ENCODE measurements around the gene STAB1.

Gene STAB1

GRCh38 chr3:52484680-52485461 is 10.3 kb upstream of the STAB1 start:
- no peak for DNase-seq

DNA sequence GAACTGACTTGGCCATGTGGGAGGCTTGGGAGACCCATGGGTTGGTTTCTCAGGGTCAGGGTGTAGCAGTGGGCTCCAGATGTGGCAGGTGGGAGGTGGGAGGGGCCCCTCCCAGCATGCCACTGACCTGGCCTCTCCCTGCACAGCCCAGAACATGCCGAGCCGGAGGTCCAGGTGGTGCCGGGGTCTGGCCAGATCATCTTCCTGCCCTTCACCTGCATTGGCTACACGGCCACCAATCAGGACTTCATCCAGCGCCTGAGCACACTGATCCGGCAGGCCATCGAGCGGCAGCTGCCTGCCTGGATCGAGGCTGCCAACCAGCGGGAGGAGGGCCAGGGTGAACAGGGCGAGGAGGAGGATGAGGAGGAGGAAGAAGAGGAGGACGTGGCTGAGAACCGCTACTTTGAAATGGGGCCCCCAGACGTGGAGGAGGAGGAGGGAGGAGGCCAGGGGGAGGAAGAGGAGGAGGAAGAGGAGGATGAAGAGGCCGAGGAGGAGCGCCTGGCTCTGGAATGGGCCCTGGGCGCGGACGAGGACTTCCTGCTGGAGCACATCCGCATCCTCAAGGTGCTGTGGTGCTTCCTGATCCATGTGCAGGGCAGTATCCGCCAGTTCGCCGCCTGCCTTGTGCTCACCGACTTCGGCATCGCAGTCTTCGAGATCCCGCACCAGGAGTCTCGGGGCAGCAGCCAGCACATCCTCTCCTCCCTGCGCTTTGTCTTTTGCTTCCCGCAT is 7.9 kb upstream of the STAB1 start:
- no peak for DNase-seq

DNA sequence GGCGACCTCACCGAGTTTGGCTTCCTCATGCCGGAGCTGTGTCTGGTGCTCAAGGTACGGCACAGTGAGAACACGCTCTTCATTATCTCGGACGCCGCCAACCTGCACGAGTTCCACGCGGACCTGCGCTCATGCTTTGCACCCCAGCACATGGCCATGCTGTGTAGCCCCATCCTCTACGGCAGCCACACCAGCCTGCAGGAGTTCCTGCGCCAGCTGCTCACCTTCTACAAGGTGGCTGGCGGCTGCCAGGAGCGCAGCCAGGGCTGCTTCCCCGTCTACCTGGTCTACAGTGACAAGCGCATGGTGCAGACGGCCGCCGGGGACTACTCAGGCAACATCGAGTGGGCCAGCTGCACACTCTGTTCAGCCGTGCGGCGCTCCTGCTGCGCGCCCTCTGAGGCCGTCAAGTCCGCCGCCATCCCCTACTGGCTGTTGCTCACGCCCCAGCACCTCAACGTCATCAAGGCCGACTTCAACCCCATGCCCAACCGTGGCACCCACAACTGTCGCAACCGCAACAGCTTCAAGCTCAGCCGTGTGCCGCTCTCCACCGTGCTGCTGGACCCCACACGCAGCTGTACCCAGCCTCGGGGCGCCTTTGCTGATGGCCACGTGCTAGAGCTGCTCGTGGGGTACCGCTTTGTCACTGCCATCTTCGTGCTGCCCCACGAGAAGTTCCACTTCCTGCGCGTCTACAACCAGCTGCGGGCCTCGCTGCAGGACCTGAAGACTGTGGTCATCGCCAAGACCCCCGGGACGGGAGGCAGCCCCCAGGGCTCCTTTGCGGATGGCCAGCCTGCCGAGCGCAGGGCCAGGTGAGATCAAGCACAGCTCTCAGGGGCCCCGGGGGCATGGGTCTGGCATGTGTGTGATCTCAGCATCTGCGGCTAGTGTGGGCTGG is 7.1 kb upstream of the STAB1 start:
- DNase-seq = no peak

DNA sequence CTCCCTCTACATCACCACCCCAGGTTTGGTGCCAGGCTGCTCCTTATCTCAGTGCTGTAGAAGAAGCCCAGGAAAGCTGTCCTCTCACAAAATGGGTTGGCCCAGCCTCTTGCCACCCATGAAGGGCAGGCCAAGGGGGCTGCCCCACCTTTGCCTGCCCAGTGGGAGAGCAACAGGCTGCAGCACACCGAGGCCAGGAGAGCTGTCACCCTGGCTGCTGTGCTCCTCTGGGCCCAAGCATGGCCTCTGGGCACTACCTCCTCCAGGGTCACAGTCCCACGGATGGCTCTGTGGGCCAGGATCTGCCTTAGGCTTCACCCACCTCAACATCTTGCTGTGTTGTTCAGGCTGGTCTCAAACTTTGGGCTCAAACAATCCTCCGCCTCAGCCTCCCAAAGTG is 6.4 kb upstream of the STAB1 start:
- no peak for DNase-seq

DNA sequence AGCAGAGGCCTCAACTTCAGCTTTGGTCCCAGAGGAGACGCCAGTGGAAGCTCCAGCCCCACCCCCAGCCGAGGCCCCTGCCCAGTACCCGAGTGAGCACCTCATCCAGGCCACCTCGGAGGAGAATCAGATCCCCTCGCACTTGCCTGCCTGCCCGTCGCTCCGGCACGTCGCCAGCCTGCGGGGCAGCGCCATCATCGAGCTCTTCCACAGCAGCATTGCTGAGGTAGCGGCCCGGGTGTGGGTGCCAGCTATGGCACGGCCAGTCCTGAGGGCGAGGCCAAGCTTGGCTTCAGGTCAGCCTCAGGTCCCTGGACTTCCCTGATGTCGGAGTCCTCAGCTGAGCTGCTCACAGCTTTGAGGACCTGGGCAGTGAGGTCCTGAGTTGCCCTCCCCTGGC is 5.7 kb upstream of the STAB1 start:
- DNase-seq = no peak

- no peak for DNase-seq
These were observed 4.9 kb upstream of the STAB1 start for GRCh38 chr3:52490035-52490938.

DNA sequence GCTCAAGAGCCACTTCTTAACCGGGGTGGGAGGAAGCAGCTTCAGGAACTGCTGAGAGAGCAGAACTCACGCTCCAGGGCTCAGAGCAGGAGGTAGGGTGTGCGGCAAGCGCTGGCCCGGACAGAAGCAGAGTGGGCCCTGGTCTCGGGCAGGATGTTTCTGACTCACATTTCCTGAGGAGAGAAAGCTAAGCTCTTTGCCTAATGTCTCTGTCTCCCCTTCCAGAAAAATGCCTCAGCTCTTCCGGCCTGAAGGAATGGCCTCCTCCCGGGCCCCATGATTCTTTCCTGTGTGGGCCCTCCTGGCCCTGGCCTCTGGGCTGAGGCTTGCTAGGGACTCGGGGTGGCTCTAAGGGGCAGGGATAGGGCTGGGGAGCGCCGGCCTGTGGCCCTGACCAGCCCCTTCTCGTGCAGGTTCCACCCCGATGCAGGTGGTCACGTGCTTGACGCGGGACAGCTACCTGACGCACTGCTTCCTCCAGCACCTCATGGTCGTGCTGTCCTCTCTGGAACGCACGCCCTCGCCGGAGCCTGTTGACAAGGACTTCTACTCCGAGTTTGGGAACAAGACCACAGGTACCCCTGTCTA is 4.1 kb upstream of the STAB1 start:
- DNase-seq = no peak

GRCh38 chr3:52492059-52492458 is 3.1 kb upstream of the STAB1 start:
- DNase-seq = no peak

DNA sequence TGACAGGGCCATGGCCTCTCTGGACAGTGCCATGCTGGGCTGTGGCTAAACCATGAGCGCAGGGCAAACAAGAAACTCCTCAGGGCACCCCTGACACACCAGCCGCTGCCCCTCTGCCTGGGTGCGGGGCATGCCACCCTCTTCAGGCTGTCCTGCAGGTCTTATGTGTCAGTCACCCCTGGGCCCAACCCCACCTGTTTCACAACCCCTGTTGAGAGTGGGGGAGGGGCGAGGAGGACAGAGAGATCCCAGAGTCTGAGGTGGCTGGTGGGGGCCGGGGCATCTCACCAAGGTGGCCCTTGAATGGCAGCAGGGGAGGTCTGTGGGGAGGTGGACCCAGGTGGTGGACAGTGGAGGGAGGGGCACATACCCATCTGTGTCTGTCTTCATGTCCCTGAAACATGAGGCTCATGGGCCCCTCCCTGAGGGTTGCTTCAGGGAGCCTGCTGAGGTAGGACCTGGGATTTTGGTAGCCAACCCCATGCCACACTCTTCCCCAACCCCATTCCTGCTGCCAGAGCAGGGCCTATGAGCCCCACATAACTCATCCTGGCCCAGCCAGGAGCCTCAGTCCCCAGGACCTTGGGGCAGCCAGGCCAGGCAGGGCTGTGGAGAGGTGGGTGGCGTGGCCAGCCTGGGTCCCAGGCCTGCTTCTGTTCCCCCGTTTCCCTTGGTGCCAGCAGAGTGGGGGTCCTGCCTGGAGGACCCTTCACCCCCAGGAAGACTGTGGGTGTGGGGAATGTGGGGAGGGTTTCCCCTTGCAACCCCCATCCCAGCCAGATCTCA is 1.7 kb upstream of the STAB1 start:
- no peak for DNase-seq

DNA sequence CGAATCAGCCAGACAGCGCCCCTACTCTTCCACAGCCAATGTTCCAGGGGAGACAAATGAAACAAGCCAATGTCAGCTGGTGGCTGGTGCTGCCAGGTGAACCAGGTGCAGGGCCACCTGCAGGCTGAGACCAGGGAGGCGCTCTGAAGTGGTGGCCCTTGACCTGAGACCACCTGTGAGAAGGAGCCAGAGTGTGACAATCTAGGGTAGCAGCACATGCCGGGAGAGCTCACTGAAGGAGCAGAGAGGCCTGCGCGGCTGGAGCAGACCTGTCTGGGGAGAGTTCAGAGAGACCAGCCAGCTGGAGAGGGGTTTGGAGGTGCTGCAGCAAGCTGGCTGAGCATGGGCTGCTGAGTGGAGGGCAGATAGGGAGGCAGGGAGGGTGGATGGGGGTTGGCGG is 693 bp upstream of the STAB1 start:
- DNase-seq = no peak

- DNase-seq = no peak
These were observed 852 bp downstream of the STAB1 start for GRCh38 chr3:52495777-52496602.

- no peak for DNase-seq
These were observed 3.3 kb downstream of the STAB1 start for GRCh38 chr3:52498137-52499054.

DNA sequence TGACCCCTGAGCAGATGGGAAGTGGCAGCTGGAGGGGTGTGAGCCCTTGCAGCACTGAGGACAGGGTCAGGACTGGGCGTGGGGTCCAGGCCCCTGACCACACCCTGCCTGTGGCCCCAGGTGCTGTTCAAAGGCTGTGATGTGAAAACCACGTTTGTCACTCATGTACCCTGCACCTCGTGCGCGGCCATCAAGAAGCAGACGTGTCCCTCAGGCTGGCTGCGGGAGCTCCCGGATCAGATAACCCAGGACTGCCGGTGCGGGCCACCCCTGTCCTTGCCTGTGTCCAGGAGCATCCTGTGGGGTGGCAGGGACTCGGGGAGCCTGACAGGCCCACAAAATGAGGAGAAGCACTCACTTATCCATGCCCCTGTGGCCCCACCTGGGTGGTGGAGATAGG is 5.9 kb downstream of the STAB1 start:
- DNase-seq = no peak

DNA sequence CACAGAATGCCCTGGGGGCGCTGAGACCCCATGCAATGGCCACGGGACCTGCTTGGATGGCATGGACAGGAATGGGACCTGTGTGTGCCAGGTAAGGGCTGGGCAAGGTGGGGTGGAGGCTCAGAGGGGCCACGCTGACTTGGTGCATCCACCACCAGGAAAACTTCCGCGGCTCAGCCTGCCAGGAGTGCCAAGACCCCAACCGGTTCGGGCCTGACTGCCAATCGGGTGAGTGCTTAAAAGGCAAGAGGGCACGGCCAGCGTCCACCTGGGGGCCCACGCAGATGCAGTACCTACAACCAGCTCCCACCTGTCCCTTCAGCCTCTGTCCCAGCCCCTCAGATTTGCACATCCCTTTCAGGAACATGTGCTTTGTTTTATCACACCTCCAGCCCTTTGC is 6.9 kb downstream of the STAB1 start:
- no peak for DNase-seq

- no peak for DNase-seq
These were observed 7.7 kb downstream of the STAB1 start for GRCh38 chr3:52502808-52503350.

GRCh38 chr3:52503788-52504424 is 8.8 kb downstream of the STAB1 start:
- no peak for DNase-seq

DNA sequence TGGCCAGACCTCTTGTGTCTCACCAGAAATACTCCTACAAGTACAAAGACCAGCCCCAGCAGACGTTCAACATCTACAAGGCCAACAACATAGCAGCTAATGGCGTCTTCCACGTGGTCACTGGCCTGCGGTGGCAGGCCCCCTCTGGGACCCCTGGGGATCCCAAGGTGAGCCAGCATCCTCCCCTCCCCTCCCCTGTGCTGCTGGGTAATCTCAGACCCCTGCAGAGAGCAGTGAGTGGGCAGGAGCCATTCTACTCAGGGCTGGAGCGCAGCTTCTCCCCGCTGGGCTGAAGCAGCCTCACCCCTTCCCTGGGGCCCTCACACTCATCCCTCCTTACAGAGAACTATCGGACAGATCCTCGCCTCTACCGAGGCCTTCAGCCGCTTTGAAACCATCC is 9.8 kb downstream of the STAB1 start:
- DNase-seq = no peak

DNA sequence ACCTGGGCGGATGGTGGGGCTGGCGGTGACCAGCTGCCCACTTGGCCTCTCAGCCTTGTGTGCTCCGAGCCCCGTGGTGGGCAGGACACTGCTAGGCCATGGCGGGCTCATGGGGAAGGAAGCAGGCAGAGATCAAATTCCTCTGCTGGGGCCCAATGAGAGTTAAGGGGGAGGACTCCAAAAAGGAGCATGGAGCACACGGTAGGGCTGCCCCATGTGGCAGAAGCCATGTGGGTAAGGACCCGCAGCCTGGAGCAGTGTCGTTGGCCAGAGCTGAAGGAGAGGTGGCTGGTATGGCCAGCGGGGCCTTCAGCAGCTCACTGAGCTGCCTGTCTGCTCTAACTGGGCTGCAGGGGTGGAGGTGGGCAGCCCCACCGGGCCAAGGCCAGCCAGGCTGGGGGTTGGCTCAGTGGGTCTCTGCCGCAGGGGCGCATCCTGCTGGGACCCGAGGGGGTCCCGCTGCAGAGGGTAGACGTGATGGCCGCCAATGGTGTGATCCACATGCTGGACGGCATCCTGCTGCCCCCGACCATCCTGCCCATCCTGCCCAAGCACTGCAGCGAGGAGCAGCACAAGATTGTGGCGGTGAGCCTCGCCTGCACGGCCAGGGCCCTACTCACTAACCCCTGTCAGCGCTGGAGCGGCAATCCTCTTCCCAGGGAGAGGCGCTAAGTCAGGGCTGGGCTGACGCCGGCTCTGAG is 11.3 kb downstream of the STAB1 start:
- DNase-seq = no peak

Data from SHP77 treated with DMSO at 0.1 percent for 48 hours (cell line).